HG03571 (cell line): ENCODE measurements around the gene HOXC4.
"Not testable (repeated sequence)": the region's sequence is repeated elsewhere in the genome, so short reads cannot be mapped to it uniquely, and the experiment has no call there.

Experiments
- ATAC-seq: cut with Tn5 transposase; IDR thresholded peaks from one replicate; pipeline ENCODE4 v1.9.1; 2021; ENCODE audit not compliant: unreplicated experiment

Gene HOXC4

GRCh38 chr12:54039417-54040147 lies 14.1 kb upstream of the HOXC4 start:
- no peak for ATAC-seq

- no peak for ATAC-seq
Measured at GRCh38 chr12:54040148-54040494, 13.5 kb upstream of the HOXC4 start.

DNA sequence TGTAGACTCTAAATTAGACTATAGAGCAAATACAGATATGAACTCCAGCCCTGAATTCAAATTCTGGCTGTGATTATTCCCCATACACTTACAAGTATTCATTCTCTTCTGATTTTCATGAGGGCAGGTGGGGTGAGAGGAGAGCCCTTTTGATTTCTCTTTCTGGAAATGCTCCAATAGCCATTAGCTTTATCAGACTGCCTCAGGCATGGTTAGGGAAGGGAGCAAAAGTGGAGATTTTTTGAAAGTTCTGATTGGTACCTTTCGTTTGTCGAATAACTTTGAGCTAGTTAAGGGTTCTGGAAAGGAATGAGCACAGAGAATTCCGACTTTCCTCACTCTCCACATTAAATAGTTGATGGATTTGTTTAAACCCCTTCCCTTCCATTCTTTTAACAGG lies 13.0 kb upstream of the HOXC4 start:
- no peak for ATAC-seq

- ATAC-seq: no peak
Measured at GRCh38 chr12:54041097-54041690, 12.4 kb upstream of the HOXC4 start.

- ATAC-seq: not testable (repeated sequence)
Measured at GRCh38 chr12:54042033-54042432, 11.6 kb upstream of the HOXC4 start.

- no peak for ATAC-seq
Measured at GRCh38 chr12:54042970-54043853, 10.4 kb upstream of the HOXC4 start.

DNA sequence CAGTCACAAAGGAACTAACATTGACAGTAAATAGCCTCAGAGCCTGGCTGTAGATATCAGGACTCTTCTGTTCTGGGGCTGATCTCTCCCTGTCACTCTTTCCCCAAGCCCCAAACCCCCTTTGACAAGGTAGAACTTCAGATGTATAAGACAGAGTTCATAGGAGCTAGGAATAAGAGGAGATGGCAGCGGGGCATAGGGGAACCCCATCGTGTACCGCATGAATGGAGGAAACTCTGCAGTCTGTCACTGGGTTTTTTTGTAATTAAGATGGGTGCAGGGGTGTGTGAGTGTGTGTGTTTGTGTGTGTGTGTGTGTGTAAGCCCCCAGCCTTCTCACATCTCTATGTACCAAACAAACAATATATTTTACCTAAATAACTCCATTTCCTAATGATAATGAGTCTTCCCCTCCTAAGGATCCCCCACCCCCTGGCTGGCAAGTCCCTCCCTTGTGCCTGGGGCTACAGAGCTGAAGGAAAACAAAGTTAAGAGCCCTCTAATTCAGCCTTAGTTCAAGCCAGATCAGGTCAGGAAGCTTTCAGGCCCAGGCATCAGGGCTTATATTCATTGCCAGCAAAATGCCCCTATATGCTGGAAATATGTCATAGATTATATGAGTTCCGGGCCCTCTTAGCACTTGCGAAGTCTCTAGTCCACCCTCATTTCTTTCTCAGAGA lies 9.1 kb upstream of the HOXC4 start:
- ATAC-seq: no peak

DNA sequence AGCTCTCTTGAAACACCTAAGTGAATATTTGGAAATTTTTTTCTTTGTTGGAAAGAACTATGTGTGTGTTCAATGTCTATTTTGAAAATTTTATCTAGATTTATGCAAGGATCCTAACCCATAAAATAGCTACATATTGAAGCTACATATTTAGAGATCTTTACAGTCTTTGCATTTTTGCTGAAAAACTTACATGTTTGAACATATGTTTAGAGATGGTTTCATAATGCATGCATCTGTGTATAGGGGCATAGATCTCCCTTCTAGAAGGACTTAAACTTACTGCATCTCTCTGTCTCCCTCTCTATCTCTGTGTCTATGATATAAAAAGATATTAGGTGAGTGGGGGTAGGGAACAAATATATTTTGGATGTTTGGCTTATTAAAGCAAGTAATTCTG lies 8.2 kb upstream of the HOXC4 start:
- no peak for ATAC-seq

GRCh38 chr12:54045868-54046521 lies 7.6 kb upstream of the HOXC4 start:
- no peak for ATAC-seq

DNA sequence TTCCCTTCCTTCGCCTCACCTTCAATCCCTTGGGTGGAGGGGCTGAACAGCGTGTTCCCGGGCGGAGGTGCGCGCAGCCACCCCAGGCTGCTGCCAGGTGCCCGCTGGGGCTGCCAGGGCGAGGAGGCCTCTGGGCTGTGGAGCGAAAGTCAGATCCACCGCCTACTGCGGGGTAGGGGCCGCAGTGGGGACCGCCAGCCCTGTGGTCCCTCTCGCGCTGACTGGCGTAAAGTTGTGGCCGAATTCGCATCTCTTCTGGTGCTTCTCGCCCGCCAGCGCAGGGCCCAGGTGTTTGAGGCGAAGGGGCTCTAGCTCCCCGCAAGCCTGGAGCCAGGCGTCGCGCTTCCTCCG lies 6.9 kb upstream of the HOXC4 start:
- ATAC-seq: no peak

- ATAC-seq: no peak
Measured at GRCh38 chr12:54047160-54047963, 6.3 kb upstream of the HOXC4 start.

DNA sequence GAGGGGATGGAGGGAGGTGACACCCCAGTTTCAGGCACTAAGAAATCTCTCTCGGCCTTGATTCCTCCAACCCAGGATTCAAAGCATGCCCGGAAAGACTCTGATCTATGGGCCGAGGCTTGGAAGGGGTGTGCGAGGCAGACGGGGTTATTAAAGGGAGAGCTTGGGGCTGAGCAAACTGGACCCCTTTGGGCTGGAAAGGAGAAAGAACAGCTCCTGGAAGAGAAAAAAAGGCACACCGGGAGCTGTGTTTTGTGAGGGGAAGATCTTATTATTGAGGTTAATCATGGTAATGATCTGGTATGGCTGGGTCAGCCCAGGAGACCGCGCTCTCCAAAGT lies 5.7 kb upstream of the HOXC4 start:
- ATAC-seq: no peak

DNA sequence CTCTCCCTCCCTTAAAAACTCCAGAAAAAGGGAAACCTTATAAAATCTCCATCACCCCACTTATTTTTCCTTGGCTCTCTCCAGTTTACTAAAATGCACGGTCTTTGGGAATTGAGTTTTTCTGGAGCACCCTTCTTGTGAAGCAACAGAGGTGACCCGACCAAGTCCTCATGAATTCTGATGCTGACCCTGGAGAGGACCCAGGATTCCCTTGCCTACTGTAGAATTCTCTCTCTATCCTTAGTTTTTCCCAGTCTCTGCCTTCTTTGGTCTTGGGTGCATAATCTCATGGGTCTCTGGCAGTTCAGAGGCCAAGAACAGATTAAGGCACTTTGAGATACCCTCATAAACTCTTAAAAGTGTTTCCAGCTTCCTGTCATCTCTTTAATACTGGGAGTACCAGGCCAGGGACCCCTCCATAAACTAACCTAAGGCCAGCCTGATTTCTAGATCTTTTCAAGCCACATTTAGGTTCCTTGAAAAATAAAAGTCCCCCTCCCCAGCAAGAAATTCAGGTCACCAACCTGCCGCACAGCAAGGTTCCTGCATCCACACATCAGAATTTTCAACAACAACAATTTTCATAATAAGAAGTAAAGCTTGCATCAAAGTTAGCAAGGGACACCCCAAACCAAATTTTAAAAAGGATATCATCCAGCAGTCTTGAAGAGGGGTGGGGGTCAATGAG lies 5.1 kb upstream of the HOXC4 start:
- no peak for ATAC-seq

- ATAC-seq: no peak
Measured at GRCh38 chr12:54049108-54049507, 4.5 kb upstream of the HOXC4 start.

- no peak for ATAC-seq
Measured at GRCh38 chr12:54050482-54050810, 3.2 kb upstream of the HOXC4 start.

GRCh38 chr12:54051026-54051842 lies 2.4 kb upstream of the HOXC4 start:
- no peak for ATAC-seq

DNA sequence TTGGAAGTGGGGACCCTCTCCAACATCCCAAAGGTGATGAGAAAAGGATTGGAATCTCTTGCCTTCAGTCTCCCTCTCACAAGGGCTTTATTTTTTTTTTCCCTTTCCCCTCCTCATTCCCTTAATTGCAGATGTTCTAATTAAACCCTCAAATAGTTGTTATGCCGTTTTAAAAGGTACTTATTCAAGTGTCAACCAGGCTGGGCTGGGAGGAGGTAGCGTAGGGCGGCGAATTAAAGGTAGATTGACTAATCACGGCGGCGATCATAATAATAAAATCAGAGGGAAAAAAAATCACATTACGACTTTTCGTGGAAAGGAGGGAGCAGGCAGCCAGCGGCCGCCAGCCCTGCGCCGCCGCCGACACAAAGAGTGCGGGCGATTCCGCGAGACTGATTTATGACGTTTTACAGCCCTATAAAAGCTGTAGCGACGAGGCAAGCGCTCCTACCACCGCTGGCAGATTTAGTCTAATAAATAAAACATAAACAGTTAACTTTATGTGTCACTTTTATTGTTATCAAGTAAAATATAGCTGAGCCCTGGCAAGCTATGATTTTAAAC lies 1.7 kb upstream of the HOXC4 start:
- no peak for ATAC-seq

GRCh38 chr12:54052438-54053002 lies 1.1 kb upstream of the HOXC4 start:
- ATAC-seq: peak; percentile 14
